Lower leg skin (tissue), 4 donors: Measurements from ENCODE around the gene GAP43. TPM values are rescaled to one million over a fixed set of nuclear protein-coding genes. Genes with fewer than 3 reads are reported as not detected.

ENCODE experiments used
- DNase-seq, 2 donors: peaks; one replicate each; pipeline ENCODE4 v3.0.0-alpha.2; 2019; ENCODE audit warnings: low spot score in 2 of 2
- H3K4me3 ChIP-seq: fragments of 200-600 bp; sonication (generic); 2 replicates; pipeline ENCODE4 v1.5.1; 2017; ENCODE audit warnings: mild to moderate bottlenecking, low read depth; ENCODE audit not compliant: poor library complexity, severe bottlenecking
- POLR2A ChIP-seq, 2 donors: fragments of 450-650 bp; IDR thresholded peaks; one replicate each; pipeline ENCODE4 v1.6.1; 2016 to 2017; ENCODE audit warnings: antibody characterized with exemption in 2 of 2, mild to moderate bottlenecking in 1 of 2, moderate library complexity in 1 of 2
- WGBS, 2 donors: methylation state at CpG; one replicate each; pipeline ENCODE4 v1.1.5; 2018; 5-methylcytosine and 5-hydroxymethylcytosine counted together
- intact Hi-C: fragments of 100-400 bp; cut with DNase I; formaldehyde crosslinking; loops from one replicate; pipeline ENCODE4 v1.15.0; 2023; ENCODE audit warnings: low total_unique reads
- total RNA-seq, 4 donors: library from RNA; depleted of rRNA; stranded (reverse); fragments of >200 nt; gene quantifications; one replicate each; pipeline ENCODE4 v1.1.0, GENCODE V29; 2016
- TF ChIP-seq, protein P1 (sequence below), 3 donors: fragments of 450-650 bp; IDR thresholded peaks; one replicate each; pipeline ENCODE4 v1.5.1; 2016; ENCODE audit warnings: antibody characterized with exemption in 3 of 3, mild to moderate bottlenecking in 3 of 3, moderate library complexity in 2 of 3

Gene GAP43
- total RNA-seq, 4 donors from 2014 or later = 0.13 TPM; not detected in 3

DNA sequence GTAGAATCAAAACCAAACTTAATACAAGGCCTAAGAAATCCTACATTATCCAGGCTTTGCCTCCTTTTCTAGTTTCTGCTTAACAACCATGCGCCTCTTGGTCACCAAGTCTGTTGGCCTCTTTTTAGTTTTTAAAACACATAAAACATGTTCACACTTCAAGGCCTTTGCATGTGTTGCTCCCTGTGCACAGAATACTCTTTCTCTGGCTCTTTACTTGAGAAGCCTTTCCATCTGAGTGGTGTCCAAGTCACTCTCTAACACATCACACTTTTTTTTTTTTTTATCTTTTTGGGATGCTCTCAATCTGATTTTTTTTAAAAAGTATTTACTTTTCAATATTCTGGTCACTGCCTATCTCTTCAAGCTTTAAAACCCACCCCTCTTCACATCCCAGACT, 14.9 kb downstream of the GAP43 start:
- 78 to 87% methylated on average over 1 of the region's 1 CpG for WGBS, 2 donors
- intact Hi-C loops = no loop called here
- H3K4me3 ChIP-seq = no peak overlapping the region
- DNase-seq = no peak
- TF ChIP-seq, protein P1, sequence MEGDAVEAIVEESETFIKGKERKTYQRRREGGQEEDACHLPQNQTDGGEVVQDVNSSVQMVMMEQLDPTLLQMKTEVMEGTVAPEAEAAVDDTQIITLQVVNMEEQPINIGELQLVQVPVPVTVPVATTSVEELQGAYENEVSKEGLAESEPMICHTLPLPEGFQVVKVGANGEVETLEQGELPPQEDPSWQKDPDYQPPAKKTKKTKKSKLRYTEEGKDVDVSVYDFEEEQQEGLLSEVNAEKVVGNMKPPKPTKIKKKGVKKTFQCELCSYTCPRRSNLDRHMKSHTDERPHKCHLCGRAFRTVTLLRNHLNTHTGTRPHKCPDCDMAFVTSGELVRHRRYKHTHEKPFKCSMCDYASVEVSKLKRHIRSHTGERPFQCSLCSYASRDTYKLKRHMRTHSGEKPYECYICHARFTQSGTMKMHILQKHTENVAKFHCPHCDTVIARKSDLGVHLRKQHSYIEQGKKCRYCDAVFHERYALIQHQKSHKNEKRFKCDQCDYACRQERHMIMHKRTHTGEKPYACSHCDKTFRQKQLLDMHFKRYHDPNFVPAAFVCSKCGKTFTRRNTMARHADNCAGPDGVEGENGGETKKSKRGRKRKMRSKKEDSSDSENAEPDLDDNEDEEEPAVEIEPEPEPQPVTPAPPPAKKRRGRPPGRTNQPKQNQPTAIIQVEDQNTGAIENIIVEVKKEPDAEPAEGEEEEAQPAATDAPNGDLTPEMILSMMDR (IDR thresholded peaks at IDR 0.05) = no peak
- no peak for TF ChIP-seq POLR2A (IDR thresholded peaks at IDR 0.05)

DNA sequence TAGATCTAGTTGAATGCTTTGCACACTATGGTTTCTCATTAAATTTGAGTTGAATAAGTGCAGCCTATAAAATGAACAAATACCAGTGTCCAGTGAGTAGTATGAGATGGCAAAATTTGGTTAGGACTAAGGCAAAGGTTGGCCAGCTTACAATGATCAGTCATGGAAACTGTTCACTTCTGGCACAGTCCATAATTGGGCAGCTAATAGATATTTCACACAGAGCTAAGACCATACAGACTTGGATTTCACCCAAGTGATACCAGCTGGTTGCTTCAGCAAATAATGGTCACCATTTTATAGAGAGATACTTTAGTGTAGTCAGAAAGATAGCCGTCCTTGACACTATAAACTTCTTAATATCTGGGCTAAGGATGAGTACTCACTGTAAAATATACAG, 15.7 kb downstream of the GAP43 start:
- H3K4me3 ChIP-seq = no peak overlapping the region
- WGBS, 2 donors = 92 to 96% methylated on average over 1 of the region's 1 CpG
- no peak for DNase-seq
- no peak for TF ChIP-seq POLR2A (IDR thresholded peaks at IDR 0.05)
- TF ChIP-seq, protein P1 (IDR thresholded peaks at IDR 0.05) = no peak
- intact Hi-C loops = no loop called here

DNA sequence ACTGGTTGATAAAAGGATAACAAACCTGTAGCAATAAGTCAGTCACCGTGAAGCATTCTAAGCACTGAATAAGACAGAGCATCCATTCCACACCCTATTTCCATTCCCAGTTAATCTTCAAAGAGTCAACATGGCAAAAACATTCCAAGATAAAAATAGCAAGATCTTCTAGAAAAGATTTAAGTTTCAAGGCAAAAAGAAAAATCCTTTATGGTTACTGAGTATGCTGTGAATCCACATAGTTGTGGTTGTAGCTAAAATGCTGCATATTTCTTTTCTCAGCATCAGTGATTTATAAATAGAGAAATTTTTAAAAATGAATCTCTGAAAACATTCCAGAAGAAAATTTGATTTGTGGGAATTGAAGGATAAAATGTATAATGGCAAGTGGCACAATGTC, 21.1 kb downstream of the GAP43 start:
- TF ChIP-seq POLR2A (IDR thresholded peaks at IDR 0.05) = no peak
- TF ChIP-seq, protein P1 (IDR thresholded peaks at IDR 0.05) = no peak
- intact Hi-C loops = no loop called here
- 36 to 66% methylated on average over 1 of the region's 1 CpG for WGBS, 2 donors
- no peak overlapping the region for H3K4me3 ChIP-seq
- no peak for DNase-seq

DNA sequence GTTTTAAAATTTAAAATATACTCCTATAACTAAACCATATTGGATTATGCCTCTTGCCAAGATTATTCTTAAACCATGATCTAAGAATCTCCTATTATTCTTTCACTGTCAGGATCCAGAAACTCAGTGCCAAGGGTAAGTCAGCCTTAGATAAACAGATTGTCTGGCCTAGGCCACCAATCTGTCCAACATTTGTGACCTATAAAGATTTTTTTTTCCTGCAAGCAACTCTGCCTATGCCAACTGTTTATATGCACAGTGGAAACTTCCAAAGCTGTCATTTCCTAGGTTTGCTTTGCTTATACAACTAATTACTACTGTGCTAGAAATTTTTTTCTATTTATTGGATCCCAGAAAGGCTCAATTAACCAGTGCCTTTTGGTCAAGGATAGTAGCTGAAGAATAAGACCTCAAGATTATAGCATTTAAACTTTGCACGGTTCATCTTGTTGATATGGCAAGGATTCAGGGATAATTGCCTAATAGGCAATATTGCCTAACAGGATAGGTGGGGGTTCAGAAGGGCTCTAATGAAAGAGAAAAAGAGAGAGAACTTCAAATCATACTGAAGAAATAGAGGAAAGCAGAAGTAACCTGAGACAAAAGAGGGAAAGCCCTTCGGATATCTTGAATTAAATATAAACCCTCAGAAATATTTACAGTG, 22.8 kb downstream of the GAP43 start:
- no peak for DNase-seq
- TF ChIP-seq, protein P1 (IDR thresholded peaks at IDR 0.05) = no peak
- TF ChIP-seq POLR2A (IDR thresholded peaks at IDR 0.05) = no peak
- 63% methylated on average over 2 of the region's 2 CpGs for WGBS, 2 donors
- intact Hi-C loops = no loop called here
- no peak overlapping the region for H3K4me3 ChIP-seq

DNA sequence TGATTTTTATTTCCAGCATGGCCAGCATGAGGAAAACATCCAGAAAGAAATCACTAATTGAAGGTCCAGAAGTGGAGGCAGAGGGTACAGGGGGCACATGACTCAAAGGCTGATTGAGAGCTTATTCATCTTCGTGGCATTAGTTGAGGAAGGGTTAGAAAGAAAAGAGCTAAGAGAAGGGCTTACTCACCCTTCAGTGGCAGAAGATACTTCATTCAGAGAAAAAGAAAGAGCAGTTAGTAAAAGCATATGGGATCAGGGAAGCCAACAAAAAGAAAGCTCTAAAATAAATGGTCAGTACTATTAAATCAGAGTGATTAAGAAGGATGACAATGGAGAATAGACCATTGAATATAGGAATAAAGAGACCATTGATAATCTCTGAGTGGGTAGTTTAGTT, 25.2 kb downstream of the GAP43 start:
- H3K4me3 ChIP-seq = no peak overlapping the region
- intact Hi-C loops = no loop called here
- WGBS, 2 donors = 76 to 91% methylated on average over 1 of the region's 1 CpG
- no peak for DNase-seq
- TF ChIP-seq POLR2A (IDR thresholded peaks at IDR 0.05) = no peak
- TF ChIP-seq, protein P1 (IDR thresholded peaks at IDR 0.05) = no peak

DNA sequence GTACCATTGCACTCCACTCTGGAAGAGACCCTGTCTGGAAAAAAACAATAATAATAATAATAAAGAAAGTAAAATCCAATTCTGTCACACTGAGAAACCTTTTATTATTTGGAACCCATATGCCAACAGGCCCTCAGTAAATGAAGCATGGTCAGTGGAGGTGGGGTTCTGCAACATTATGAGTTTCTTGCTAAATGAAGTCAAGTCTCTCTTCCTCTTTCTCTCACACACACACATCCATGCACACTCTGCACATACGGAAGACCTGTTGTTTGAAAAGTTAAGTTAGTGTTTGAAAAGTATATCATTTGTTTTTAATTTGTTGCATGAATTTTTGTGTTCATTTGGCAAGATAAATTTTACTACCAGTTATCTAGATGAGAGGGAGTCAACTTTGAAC, 27.8 kb downstream of the GAP43 start:
- 85 to 92% methylated on average over 1 of the region's 1 CpG for WGBS, 2 donors
- no peak for TF ChIP-seq POLR2A (IDR thresholded peaks at IDR 0.05)
- TF ChIP-seq, protein P1 (IDR thresholded peaks at IDR 0.05) = no peak
- intact Hi-C loops = no loop called here
- no peak for DNase-seq
- H3K4me3 ChIP-seq = no peak overlapping the region
